T-helper 1 cell treated with Interleukin-12 subunit alpha and Interleukin-12 subunit beta and Interleukin-4 antibody, amounts not matched to agents 30 ng/mL and 1 ng/mL, for 36 hours (primary cell): Measurements from ENCODE around the gene SLC1A2. TPM values are rescaled to one million over a fixed set of nuclear protein-coding genes. Genes with fewer than 3 reads are reported as not detected.

ENCODE experiments used
- intact Hi-C: fragments of 100-400 bp; cut with micrococcal nuclease; formaldehyde crosslinking; loops from one replicate; pipeline ENCODE4 v1.15.1; 2024
- total RNA-seq: library from RNA; stranded (reverse); gene quantifications from 2 replicates; pipeline ENCODE4 v1.2.3, GENCODE V29; 2022

Gene SLC1A2
- total RNA-seq, 1 donor from 2014 or later, result not detected

DNA sequence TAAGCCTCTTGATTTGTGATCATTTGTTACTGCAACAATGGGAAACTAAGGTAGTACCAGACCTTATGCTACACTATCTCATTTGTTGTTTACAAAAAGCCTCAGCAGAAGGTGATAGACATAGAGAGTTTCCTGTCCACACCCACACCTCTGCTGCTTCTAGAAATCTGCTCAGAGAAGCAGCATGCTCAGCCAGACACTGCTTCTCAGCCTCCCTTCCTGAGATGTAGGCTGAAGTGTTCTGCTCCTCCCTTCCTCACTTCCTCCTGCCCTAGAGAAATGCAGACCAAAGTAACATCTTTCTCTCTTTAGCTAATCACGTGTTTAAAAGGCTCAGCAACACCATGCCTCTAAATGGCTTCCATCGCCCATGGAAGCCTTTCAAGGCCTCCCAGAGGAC lies 88.4 kb downstream of the SLC1A2 start:
- intact Hi-C loops, result loop anchor here (1.0 to 5.0 kb wide), 4 partner anchors 12 to 893 kb away; partner anchors contain the start of gene CAT

DNA sequence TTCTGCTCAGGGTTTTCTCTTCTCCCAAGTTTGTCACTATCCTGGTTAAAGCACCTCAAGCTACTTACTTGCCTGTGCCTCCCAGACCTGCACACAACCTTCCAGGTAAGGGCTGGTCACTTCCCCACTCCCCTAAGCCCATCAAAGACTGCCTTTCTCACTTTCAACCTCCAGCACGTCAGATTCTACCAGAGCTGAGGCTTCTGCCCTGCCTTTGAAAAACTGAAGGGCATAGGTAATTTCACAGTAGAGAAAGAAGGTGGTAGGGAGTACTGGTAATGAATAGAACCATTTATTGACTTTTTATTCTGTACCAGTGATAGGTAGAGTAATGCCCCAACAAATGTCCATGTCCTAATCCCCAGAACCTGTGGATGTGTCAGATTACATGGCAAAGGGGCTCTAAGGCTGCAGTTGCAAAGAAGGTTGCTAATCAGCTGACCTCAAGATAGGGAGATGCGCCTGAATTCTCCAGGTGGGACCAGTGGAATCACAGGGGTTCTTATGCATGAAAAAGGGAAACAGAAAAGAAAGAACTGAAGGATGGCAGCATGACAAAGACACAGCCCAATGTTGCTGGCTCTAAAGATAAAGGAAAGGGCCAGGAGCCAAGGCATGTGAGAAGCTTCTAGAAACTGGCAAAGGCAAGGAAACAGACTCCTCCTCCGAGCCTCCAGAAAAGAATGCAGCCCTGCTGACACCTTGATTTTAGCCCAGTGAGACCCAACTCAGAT lies 89.0 kb downstream of the SLC1A2 start:
- intact Hi-C loops, result loop anchor here (5.0 kb wide), 1 partner anchor 93 kb away; no protein-coding TSS in a partner anchor

DNA sequence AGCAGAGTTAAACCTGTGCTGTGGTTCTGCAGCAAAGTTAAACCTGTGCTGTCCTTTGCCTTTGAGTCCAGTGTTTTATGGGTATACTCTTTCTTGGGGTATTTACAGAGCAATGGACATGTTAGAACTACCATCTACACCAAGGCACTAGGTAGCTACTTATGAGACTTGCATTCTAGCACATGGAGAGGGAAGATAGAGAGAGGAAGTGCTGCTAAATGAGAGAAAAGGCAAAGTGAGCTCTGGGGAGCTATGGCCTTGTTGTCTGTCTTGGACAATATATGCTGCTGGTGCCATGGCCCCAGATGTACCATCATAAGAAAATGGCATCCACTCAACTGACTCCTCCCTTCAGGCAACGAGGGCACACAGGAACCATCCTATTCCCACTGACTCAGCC lies 91.5 kb downstream of the SLC1A2 start:
- intact Hi-C loops, result no loop called here

DNA sequence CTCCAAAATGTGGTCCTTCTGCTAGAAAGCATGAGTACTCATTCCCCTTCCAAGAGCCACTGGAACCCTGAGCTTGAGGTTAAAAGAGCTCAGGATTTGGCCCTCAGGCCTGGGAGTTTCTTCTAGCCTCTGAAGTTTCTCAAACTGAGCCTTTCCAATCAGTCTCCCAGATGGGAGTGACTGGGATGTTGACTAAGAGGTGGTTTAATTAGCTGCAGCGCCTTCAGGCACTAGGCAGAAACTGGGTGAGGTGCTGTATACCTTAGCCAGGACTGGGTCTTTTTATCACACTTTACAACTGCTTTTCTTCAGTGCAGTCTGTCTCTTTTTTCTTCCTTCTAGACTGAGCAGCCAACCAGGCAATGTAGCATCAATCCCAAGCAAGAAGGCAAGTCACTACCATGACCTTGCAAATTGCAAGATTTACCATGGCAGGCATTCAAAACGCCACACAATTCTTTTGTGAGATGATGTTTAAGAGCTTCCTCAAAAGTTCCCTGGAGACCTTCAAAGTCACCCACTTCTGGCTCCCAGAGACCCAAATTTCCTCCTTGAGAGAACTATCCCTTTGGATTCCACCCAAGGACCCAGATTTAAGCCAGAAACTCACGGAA lies 93.0 kb downstream of the SLC1A2 start:
- intact Hi-C loops, result no loop called here

DNA sequence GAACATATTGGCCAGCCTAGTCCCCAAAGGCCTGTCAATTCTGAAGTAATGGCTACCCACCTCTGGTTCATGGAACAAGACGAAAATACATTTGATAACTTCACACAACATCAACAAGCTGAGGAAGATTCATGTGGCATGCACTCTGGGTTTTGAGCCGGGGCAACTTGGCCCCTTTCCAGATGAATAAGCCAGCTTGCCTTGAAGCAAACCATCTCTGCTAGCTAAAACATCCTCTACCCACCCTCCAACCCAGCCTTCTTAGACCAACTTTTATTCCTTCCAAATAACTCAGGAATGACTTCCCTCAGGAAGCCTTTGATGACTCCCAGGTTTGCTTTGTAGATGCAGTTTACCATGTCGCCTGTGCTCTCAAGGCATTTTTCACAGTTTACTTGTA lies 94.4 kb downstream of the SLC1A2 start:
- intact Hi-C loops, result no loop called here

DNA sequence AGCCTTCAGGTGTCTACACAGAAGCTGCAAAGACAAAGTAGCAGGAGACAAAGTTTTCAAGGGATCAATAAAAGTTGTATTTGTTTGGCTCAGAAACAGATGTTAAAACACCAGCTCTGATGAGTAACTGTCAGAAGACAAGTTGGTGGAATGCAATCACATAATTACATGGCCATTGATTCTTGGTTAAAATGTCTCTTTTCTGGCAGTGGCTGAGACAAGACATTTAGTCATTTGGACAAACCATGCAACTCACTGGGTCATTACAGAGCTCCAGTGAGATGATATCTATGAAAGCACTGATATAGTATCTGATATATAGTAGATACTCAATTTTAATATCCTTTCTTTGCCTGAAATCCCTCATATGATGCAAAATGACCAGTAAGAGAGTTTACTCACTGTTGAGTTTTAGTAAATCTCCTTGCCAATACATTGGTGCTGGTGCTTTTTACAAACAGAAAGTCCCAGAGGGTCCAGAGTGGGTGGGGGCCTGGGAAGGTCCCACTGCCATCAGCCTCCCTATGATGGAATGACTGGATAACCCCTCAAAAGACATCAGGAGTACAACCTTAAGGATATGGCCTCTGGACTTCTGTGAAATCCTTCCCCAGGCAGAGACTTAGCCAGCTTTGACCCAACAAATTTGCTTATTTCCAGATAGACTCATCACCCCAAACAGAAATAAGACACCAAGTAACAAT lies 95.0 kb downstream of the SLC1A2 start:
- intact Hi-C loops, result no loop called here

DNA sequence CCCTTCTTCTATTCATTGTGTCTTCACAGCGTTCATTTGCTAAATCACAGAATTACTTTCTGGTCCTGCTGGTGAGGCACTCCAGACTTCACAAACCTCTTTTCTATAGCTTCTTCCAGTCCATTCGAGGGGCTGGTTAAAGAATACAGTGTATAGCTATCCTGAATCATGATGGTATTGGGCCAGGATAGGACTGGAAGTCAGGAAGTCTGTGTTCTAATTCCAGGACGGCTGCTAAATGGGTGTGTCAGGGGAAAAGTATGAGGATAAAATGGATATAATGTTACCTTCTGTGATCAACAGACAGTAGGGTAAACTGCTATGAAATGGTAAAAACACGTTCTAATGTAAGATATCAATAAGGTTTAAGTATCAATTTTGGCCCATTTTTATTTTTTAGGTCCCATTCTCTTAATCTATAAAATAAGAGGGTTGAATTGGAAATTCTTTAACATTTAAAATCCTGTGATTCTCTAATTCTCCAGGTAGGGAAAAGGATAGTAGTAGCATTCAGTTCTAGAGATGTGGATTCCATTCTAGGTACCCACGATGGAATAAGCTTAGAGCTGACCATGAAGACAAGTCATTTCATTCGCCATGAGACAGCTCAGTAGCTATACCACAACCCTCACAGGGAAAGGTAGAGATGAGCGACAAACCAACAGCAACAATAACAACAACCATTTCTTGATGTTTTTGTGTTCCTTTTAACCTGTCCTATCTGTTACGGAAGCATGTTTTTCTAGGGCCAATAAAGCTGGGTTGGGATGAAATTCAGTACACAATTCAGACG lies 96.1 kb downstream of the SLC1A2 start:
- intact Hi-C loops, result no loop called here

DNA sequence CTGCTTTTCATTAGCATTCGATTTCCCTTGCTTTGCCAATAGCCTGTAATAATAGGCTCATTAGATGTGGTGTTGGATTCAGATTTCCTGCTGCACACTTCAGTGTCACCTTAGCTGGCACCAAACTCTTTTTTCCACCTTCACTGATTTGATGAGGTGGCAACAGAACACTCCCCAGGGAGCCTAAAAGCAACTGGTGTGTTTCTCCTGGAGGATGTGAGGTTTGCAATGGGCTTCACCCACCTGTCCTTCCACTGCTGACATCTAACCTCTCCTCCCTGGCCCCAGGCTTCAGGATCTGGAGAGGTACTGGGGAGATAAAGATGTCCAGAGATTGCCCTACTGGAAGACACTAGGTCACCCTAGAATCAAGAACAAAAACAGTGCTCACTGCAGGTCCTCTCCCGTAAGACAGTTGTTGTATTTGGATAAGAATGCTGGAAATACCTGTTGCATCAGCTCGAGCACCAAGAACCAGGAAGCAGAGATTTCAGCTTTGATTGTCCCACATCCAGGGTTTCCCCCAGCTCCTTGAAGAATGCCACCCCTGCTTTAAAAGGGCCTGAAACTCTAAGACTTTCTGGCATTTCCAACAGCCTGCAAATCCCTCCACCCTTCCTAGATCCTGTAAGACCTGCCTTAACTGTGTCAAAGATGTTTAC lies 96.9 kb downstream of the SLC1A2 start:
- intact Hi-C loops, result no loop called here

DNA sequence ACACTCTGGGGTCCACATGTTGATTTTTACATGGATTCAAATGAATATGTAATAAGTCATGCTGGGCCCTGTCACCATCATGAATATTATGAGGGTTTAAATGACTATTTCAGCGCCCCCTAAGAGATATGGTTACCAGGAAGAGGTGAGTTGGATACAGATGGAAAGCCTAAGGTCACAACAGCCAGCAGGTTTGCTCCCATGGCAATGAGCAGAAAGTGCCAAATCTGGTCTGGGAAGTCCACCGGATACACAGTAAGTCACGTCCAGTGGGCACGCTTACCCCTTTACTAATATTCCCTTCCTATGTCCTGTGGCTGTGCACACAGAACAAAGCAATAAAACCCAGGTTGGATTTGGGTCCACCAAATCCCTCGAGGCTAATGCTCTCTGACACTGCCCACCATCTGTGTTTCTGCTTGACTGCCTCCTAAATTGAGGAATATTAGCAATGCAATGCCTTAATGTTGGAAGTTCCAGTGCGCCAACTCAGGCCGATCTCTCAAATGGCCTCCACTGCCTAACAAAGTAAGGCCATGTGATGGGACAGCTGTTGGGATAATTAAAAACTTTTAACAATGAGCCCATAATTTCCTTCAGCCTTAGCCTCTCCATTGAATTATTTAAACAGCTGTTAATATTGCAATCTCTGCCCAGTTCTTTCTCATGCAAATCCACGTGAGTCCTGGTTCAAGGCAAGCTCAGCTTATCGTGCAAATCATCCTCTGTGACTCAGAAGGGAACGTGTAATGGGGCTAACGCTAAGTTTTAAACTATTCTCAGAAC lies 97.6 kb downstream of the SLC1A2 start:
- intact Hi-C loops, result no loop called here

DNA sequence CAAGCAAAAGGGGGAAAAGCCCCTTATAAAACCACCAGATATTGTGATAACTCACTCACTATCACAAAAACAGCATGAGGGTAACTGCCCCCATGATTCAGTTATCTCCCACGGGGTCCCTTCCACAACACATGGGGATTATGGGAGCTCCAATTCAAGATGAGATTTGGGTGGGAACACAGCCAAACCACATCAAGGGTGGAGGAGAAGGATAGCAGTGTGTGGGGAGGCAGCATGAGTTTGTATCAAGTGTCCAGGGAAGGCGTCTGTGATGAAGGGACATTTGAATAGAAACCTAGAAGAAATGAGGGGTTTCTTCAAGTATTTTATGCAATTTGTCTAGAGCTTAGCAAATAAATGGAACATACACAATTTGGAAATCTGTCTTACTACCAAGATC lies 98.2 kb downstream of the SLC1A2 start:
- intact Hi-C loops, result no loop called here

DNA sequence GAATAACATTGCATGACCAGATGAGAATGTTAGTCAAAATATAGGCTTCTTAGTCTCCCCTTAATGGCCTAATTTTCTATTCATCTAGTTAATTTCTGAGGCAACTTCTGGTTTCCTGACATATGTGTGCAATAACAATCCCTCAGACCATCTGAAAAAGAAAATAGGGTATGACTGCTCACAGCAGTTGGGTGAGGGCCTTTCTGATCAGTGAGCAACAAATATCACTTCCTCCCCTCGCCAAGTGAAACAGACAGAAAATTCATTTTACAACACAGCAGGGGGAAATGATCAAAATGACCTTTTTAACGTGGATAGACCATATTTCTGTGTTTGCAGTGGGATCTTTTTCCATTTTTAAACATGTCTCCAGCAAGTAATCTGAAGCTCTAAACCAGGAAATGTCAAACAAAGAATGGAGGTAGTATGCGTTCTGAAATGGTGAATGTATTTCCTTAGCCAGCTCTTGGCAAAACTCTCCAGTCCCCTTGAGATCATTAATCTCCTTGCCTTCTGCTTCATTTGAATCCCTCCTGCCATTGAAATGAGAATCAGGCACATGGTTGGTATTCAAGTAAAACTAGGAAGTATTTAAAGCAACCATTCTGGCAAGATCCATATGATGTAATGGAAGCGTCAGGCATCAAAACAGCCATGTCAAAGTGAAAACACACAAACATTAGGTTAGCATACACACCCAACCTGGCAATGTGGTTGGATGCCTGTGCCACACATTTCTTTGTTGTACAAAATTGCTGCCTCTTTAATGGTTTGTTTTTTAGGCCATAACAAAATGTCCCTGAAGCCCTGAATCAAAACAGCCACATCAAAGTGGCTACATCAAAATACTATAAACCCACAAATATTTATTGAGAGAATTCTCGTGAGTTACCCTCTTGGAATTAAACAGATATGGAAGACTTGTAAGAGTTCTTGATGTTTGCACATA lies 100.1 kb downstream of the SLC1A2 start:
- intact Hi-C loops, result no loop called here

DNA sequence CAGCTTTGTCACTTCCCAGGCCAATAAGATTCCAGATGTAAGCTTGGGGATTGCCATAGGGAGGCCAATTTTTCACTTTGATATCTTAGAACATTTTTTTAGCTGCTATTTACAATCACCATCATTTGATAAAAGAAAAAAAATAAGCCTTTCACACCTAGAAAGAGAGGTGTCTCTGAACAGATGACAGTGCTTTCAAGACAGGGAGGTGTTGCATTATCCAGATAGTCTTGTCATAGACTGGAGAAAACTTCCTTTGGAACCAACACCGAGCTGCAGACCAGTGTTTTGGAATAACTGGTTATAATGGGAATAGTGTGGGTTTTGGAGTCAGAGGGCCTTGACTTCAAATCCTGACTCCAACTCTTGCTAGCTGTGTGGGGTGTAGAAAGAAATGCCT lies 101.0 kb downstream of the SLC1A2 start:
- intact Hi-C loops, result no loop called here

DNA sequence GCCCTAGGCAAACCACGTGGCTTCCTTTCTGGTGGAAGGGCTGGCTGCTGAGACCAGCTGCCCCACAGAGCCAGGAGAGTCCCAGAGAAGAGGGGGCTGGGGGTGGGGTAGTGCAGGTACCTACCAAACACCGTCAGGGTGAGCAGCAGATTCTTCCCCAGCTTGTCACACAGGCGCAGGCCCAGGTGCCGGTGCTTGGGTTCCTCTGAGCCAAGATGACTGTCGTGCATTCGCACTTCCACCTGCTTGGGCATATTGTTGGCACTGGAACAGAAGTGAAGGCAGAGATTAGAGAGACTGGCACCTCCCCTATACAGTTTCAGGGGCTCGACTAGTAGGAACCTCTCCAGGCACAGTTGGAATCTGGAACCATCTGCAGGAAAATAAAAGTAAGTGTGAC lies 102.1 kb downstream of the SLC1A2 start:
- intact Hi-C loops, result no loop called here

DNA sequence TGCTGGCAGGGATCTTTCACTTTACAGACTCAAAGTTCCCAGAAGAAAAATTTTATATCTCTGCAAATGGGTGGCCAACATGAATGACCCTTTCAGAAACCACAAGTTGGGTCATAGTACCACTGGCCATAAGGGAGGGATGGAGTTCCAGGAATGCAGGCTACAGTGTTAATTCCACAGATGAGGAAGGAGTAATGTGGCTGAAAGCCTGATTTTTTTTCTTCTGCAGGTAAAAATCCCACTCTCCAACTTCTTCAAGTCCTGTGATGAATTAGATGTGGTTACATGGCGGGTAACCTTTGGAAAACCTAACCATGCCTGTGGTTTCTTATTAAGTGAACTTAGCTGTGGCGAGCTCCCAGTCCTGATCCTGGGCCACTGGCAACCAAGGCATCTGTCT lies 103.2 kb downstream of the SLC1A2 start:
- intact Hi-C loops, result no loop called here

DNA sequence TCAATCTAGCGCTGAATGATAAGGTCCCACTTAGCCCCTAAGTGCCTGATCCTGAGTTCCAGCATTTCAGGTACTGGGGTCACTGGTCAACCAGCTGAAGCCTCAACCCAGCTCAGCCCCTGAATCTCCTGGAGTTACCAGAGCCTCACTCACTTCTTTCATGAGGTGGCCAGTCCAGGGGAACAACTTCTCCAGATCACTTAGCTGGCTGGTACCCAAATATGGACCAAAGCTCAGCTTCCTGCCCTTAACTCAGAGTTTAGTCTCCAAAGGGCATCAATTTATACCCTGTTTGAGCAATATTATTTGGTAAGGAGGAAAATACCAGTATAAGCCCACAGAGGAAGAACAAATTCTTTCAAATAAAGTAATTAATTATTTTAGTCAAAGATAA lies 105.6 kb downstream of the SLC1A2 start:
- intact Hi-C loops, result no loop called here

DNA sequence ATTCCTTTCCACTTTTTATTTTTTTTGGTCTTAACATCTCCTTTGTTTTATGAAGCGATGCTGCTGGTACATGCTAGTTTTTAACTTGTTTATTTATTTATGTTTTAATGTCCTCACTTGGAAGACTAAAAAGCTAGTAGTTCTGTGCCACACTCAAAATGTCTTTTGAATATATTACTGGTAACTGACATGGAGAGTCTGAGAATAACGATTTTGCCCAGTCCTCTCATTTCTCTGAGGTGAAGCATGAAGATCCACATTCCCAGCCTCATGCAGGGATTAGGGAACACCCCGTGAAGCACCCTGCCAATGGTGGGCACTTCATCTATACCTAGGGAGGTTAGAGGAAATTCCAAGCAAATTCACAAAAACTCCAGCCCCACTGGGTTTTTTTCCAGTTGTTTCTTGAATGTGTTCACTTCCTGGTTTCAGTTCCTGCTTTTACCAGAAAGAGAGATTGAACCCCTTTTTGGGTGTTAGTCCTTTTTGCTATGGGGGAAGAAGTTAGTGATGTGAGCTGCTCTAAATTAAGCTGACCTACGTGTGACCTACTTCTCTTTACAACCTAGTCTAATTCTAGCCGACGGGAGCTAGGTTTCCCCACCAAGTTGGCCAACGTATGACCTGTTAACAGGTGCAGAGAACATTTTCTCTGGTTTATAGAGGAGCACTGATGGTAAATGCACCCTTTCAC lies 106.1 kb downstream of the SLC1A2 start:
- intact Hi-C loops, result no loop called here

DNA sequence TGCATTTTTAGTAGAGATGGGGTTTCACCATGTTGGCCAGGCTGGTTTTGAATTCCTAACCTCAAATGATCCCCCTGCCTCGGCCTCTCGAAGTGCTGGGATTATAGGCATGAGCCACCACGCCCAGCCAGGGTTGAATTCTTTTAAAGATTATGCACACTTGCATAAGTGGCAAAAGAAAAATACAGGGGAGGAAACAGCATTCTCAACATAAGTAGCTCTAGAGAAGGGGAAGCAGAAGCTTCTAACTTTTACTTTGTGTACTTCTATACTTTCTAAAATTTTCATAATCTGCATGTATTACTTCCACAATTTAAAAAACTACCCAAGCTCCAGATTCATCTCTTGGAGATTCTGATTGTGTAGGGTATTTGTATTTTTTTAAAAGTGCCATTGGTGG lies 108.0 kb downstream of the SLC1A2 start:
- intact Hi-C loops, result no loop called here

DNA sequence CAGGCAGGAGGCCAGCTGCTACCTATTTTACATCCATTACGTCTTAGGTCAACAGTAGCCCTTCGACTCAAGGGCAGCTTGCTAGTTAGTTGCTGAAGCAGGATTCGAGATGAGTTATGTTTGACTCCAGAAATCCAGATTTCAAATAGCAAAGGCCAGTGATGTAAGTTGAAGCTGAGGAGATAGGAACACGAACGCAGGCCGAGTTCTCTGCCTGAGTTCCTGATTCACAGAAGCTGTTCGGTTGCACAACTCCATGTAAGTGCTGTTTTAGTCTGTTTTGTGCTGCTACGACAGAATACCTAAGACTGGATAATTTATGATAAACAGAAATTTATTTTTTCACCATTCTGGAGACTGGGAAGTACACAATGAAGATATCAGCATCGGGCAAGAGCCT lies 111.2 kb downstream of the SLC1A2 start:
- intact Hi-C loops, result no loop called here

DNA sequence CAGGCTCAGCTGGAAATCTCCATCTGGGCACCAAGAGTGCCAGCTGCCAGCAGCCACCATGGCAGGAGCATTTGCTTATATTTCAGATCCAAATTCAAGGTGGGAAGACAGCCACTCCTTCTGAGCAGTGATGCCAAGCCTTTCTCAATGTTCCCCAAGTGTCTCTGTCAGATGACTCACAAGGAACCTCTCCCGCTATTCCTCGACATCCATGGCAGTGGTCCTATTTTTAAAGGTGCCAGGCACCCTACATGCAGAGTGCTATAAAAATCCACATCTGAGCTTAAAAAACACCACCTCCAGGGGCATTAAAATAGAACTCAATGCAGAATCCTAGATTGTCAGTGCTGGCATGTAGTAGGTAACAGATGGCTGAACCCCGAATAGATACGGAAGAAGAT lies 112.1 kb downstream of the SLC1A2 start:
- intact Hi-C loops, result no loop called here
